K562 (cell line): Measurements from ENCODE around the gene RHOC. TPM values are rescaled to one million over a fixed set of nuclear protein-coding genes. Genes with fewer than 3 reads are reported as not detected.

Experiments
- CBX8 ChIP-seq: fragments of 200-600 bp; sonication (generic); IDR thresholded peaks from 2 replicates; pipeline ENCODE4 v1.6.1; 2012; ENCODE audit warnings: borderline replicate concordance, mixed run types, low read depth, mild to moderate bottlenecking, moderate library complexity, mixed read lengths, low read length, control low read depth, inconsistent platforms; ENCODE audit not compliant: poor library complexity, severe bottlenecking; ENCODE audit errors: extremely low read depth
- CREBBP ChIP-seq: IDR thresholded peaks from one replicate; pipeline ENCODE4 v1.6.1; 2012; ENCODE audit warnings: low read depth, mild to moderate bottlenecking, control low read depth, inconsistent platforms, low read length
- FOXA3 ChIP-seq, 2 experiments: fragments of 450-650 bp in 1 of 2; sonication (generic) in 1 of 2; formaldehyde crosslinking; IDR thresholded peaks in 1 of 2; conservative IDR thresholded peaks in 1 of 2; 2 replicates each; pipeline versions ENCODE4 v1.4.0 to v1.8.0; 2020 to 2022; ENCODE audit warnings: mild to moderate bottlenecking in 2 of 2, missing genetic modification reagents in 1 of 2
- HDAC3 ChIP-seq: fragments of 450-650 bp; IDR thresholded peaks from 2 replicates; pipeline ENCODE4 v1.6.1; 2018; ENCODE audit warnings: borderline replicate concordance, mild to moderate bottlenecking, moderate library complexity; ENCODE audit not compliant: partially characterized antibody
- MCM2 ChIP-seq: fragments of 450-650 bp; IDR thresholded peaks from 2 replicates; pipeline ENCODE4 v1.6.1; 2017; ENCODE audit warnings: low read depth, mild to moderate bottlenecking
- NCOA6 ChIP-seq: fragments of 450-650 bp; IDR thresholded peaks from 2 replicates; pipeline ENCODE4 v1.6.1; 2017; ENCODE audit warnings: mild to moderate bottlenecking
- NELFE ChIP-seq: IDR thresholded peaks from 2 replicates; pipeline ENCODE4 v1.6.1; 2011; ENCODE audit warnings: mild to moderate bottlenecking; ENCODE audit not compliant: insufficient read depth, insufficient read length
- POLR2AphosphoS5 ChIP-seq: IDR thresholded peaks from 2 replicates; pipeline ENCODE4 v1.6.1; 2011; ENCODE audit warnings: mild to moderate bottlenecking, low read depth, low read length, moderate library complexity; ENCODE audit not compliant: control insufficient read depth, insufficient read depth
- ZBED1 ChIP-seq: IDR thresholded peaks from 2 replicates; pipeline ENCODE4 v1.6.1; 2014
- ZNF146 ChIP-seq: IDR thresholded peaks from one replicate; pipeline ENCODE4 v1.6.1; 2018; ENCODE audit warnings: missing compliant biosample characterization; ENCODE audit not compliant: unreplicated experiment
- ZNF717 ChIP-seq: fragments of 250-450 bp; sonication (Bioruptor Pico); IDR thresholded peaks from 2 replicates; pipeline ENCODE4 v1.5.0; 2021
- polyA plus RNA-seq, 8 experiments: library from polyadenylated mRNA; depleted of rRNA in 4 of 8; stranded (reverse) in 5 of 8; unstranded in 3 of 8; fragments of >200 nt; fragmentation: Nextera tagmentation in 2 of 8; fragmentation: Illumina TruSeq in 1 of 8; extraction: Ambion mirVana in 2 of 8; extraction: Trizol in 1 of 8; gene quantifications; 2 replicates each; pipeline versions ENCODE4 v1.2.1 to v1.2.3, GENCODE V29; 2011 to 2014; ENCODE audit warnings: inconsistent platforms in 1 of 8, missing spikeins in 1 of 8
- total RNA-seq, 7 experiments: library from RNA; depleted of rRNA in 6 of 7; stranded (reverse); fragments of >200 nt in 6 of 7; fragmentation: Illumina TruSeq in 2 of 7; extraction: Trizol in 2 of 7; gene quantifications; 2 replicates each; pipeline versions ENCODE4 v1.2.1 to v1.2.3, GENCODE V29; 2011 to 2021; ENCODE audit warnings: low replicate concordance in 1 of 7
- TF ChIP-seq, protein P1 (sequence below): fragments of 450-650 bp; IDR thresholded peaks from 2 replicates; pipeline ENCODE4 v1.6.1; 2016; ENCODE audit warnings: mild to moderate bottlenecking, moderate library complexity
- TF ChIP-seq, protein P2 (sequence below): fragments of 250-450 bp; sonication (Bioruptor Pico); IDR thresholded peaks from 2 replicates; pipeline ENCODE4 v1.6.1; 2021; ENCODE audit warnings: mild to moderate bottlenecking
- TF ChIP-seq, protein P3 (sequence below): sonication (generic); formaldehyde crosslinking; IDR thresholded peaks from 2 replicates; pipeline ENCODE4 v1.8.1; 2023; ENCODE audit warnings: mild to moderate bottlenecking, missing genetic modification reagents, moderate library complexity

Gene RHOC
- total and polyA plus RNA-seq, 9 of the 15 experiments (the other 6 are each of a cell fraction or from before 2014, with no cell fraction given), result 35.2 to 364 (median 204) TPM

DNA sequence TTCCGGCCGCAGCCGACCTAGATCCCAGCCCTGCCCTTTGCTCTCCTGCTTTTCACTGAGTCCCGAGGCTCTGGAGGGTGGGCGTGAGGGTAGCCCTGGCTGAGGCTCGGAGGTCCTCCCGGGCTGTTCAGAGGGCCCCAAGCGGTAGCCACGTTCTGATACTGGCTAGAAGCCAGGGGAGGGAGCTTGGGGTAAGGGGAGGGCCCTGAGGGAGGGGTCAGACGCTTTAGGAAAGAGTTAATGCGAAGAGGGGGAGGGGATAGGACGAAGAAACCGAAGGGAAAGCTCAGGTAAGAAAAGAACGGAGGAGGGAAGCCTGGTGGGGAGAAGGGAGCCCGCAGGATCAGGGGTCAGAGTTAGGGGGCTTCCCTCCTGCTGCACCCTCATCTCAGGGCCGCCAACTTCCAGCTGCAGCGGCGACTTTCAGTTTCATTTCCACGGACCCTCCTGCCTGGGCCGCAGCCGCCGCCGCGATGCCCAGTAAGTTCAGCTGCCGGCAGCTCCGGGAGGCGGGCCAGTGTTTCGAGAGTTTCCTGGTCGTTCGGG lies 32.4 kb downstream of the RHOC start, which contains the start of gene MOV10 (continued):
- TF ChIP-seq, protein P1, sequence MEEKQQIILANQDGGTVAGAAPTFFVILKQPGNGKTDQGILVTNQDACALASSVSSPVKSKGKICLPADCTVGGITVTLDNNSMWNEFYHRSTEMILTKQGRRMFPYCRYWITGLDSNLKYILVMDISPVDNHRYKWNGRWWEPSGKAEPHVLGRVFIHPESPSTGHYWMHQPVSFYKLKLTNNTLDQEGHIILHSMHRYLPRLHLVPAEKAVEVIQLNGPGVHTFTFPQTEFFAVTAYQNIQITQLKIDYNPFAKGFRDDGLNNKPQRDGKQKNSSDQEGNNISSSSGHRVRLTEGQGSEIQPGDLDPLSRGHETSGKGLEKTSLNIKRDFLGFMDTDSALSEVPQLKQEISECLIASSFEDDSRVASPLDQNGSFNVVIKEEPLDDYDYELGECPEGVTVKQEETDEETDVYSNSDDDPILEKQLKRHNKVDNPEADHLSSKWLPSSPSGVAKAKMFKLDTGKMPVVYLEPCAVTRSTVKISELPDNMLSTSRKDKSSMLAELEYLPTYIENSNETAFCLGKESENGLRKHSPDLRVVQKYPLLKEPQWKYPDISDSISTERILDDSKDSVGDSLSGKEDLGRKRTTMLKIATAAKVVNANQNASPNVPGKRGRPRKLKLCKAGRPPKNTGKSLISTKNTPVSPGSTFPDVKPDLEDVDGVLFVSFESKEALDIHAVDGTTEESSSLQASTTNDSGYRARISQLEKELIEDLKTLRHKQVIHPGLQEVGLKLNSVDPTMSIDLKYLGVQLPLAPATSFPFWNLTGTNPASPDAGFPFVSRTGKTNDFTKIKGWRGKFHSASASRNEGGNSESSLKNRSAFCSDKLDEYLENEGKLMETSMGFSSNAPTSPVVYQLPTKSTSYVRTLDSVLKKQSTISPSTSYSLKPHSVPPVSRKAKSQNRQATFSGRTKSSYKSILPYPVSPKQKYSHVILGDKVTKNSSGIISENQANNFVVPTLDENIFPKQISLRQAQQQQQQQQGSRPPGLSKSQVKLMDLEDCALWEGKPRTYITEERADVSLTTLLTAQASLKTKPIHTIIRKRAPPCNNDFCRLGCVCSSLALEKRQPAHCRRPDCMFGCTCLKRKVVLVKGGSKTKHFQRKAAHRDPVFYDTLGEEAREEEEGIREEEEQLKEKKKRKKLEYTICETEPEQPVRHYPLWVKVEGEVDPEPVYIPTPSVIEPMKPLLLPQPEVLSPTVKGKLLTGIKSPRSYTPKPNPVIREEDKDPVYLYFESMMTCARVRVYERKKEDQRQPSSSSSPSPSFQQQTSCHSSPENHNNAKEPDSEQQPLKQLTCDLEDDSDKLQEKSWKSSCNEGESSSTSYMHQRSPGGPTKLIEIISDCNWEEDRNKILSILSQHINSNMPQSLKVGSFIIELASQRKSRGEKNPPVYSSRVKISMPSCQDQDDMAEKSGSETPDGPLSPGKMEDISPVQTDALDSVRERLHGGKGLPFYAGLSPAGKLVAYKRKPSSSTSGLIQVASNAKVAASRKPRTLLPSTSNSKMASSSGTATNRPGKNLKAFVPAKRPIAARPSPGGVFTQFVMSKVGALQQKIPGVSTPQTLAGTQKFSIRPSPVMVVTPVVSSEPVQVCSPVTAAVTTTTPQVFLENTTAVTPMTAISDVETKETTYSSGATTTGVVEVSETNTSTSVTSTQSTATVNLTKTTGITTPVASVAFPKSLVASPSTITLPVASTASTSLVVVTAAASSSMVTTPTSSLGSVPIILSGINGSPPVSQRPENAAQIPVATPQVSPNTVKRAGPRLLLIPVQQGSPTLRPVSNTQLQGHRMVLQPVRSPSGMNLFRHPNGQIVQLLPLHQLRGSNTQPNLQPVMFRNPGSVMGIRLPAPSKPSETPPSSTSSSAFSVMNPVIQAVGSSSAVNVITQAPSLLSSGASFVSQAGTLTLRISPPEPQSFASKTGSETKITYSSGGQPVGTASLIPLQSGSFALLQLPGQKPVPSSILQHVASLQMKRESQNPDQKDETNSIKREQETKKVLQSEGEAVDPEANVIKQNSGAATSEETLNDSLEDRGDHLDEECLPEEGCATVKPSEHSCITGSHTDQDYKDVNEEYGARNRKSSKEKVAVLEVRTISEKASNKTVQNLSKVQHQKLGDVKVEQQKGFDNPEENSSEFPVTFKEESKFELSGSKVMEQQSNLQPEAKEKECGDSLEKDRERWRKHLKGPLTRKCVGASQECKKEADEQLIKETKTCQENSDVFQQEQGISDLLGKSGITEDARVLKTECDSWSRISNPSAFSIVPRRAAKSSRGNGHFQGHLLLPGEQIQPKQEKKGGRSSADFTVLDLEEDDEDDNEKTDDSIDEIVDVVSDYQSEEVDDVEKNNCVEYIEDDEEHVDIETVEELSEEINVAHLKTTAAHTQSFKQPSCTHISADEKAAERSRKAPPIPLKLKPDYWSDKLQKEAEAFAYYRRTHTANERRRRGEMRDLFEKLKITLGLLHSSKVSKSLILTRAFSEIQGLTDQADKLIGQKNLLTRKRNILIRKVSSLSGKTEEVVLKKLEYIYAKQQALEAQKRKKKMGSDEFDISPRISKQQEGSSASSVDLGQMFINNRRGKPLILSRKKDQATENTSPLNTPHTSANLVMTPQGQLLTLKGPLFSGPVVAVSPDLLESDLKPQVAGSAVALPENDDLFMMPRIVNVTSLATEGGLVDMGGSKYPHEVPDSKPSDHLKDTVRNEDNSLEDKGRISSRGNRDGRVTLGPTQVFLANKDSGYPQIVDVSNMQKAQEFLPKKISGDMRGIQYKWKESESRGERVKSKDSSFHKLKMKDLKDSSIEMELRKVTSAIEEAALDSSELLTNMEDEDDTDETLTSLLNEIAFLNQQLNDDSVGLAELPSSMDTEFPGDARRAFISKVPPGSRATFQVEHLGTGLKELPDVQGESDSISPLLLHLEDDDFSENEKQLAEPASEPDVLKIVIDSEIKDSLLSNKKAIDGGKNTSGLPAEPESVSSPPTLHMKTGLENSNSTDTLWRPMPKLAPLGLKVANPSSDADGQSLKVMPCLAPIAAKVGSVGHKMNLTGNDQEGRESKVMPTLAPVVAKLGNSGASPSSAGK, result 0 out of 2 replicates have a peak, but pooled peaks have one; percentile 39
- TF ChIP-seq ZNF717 (CRISPR knock-in tag), result peak; percentile 34; the same call in 1 of the 2 replicates
- peak; percentile 59 for TF ChIP-seq POLR2AphosphoS5
- no peak for TF ChIP-seq HDAC3
- TF ChIP-seq CREBBP, result no peak
- TF ChIP-seq MCM2, result no peak
- TF ChIP-seq, protein P2, sequence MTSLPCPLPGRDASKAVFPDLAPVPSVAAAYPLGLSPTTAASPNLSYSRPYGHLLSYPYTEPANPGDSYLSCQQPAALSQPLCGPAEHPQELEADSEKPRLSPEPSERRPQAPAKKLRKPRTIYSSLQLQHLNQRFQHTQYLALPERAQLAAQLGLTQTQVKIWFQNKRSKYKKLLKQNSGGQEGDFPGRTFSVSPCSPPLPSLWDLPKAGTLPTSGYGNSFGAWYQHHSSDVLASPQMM (CRISPR knock-in tag), result no peak
- TF ChIP-seq CBX8, result no peak
- TF ChIP-seq FOXA3 (CRISPR knock-in tag; conservative IDR thresholded peaks at IDR 0.05 in 1 of 2, IDR thresholded peaks at IDR 0.05 in 1 of 2), result 0 out of 4 replicates have a peak, but pooled peaks of 1 of the 2 experiments have one; percentile 22
- TF ChIP-seq NCOA6, result no peak
- TF ChIP-seq NELFE, result no peak
- TF ChIP-seq, protein P3, sequence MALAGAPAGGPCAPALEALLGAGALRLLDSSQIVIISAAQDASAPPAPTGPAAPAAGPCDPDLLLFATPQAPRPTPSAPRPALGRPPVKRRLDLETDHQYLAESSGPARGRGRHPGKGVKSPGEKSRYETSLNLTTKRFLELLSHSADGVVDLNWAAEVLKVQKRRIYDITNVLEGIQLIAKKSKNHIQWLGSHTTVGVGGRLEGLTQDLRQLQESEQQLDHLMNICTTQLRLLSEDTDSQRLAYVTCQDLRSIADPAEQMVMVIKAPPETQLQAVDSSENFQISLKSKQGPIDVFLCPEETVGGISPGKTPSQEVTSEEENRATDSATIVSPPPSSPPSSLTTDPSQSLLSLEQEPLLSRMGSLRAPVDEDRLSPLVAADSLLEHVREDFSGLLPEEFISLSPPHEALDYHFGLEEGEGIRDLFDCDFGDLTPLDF (CRISPR knock-in tag), result no peak
- TF ChIP-seq ZNF146 (CRISPR knock-in tag), result no peak
- peak; percentile 58; the same call in 1 of the 2 replicates for TF ChIP-seq ZBED1
